Right hindlimb (tissue), 1 donor: ENCODE measurements around the gene NUFIP1.
A peak's percentile ranks its signal among the peaks of the same experiment; 100 is the strongest.
"Not testable (repeated sequence)": the region's sequence is repeated elsewhere in the genome, so short reads cannot be mapped to it uniquely, and the experiment has no call there.

Source experiments
- DNase-seq: peaks from one replicate; pipeline ENCODE4 v3.0.0-alpha.2; 2018

Gene NUFIP1

GRCh38 chr13:44969551-44970484 is 19.5 kb downstream of the NUFIP1 start:
- no peak for DNase-seq

GRCh38 chr13:44968434-44968815 is 20.8 kb downstream of the NUFIP1 start:
- no peak for DNase-seq

GRCh38 chr13:44967704-44968433 is 21.4 kb downstream of the NUFIP1 start:
- no peak for DNase-seq

GRCh38 chr13:44961997-44962396 is 27.3 kb downstream of the NUFIP1 start:
- DNase-seq = no peak

- no peak for DNase-seq
Measured at GRCh38 chr13:44955406-44955805, 33.9 kb downstream of the NUFIP1 start.

GRCh38 chr13:44954224-44954623 is 35.0 kb downstream of the NUFIP1 start:
- DNase-seq = no peak

- no peak for DNase-seq
Measured at GRCh38 chr13:44952671-44953070, 36.6 kb downstream of the NUFIP1 start.

GRCh38 chr13:44951184-44951583 is 38.1 kb downstream of the NUFIP1 start:
- DNase-seq = no peak

GRCh38 chr13:44943411-44943810 is 45.9 kb downstream of the NUFIP1 start:
- DNase-seq = not testable (repeated sequence)

GRCh38 chr13:44938854-44939253 is 50.4 kb downstream of the NUFIP1 start:
- no peak for DNase-seq

- DNase-seq = no peak
Measured at GRCh38 chr13:44936246-44936645, 53.0 kb downstream of the NUFIP1 start.

- DNase-seq = no peak
Measured at GRCh38 chr13:44934724-44935123, 54.5 kb downstream of the NUFIP1 start.

GRCh38 chr13:44932850-44933251 is 56.4 kb downstream of the NUFIP1 start:
- DNase-seq = no peak

- DNase-seq = no peak
Measured at GRCh38 chr13:44932171-44932849, 57.0 kb downstream of the NUFIP1 start.

- DNase-seq = no peak
Measured at GRCh38 chr13:44930963-44931623, 58.2 kb downstream of the NUFIP1 start.

- no peak for DNase-seq
Measured at GRCh38 chr13:44930280-44930679, 59.0 kb downstream of the NUFIP1 start.

- no peak for DNase-seq
Measured at GRCh38 chr13:44929692-44930091, 59.6 kb downstream of the NUFIP1 start.

GRCh38 chr13:44927968-44928367 is 61.3 kb downstream of the NUFIP1 start:
- DNase-seq = no peak

- DNase-seq = peak; percentile 66
Measured at GRCh38 chr13:44921931-44922758, 67.1 kb downstream of the NUFIP1 start.

- no peak for DNase-seq
Measured at GRCh38 chr13:44921246-44921877, 67.9 kb downstream of the NUFIP1 start.

- no peak for DNase-seq
Measured at GRCh38 chr13:44920013-44920412, 69.3 kb downstream of the NUFIP1 start.
